Measurements from ENCODE around the gene OPCML. TPM values are rescaled to one million over a fixed set of nuclear protein-coding genes. Genes with fewer than 3 reads are reported as not detected.

The OPCML gene
- polyA plus RNA-seq, 3 donors = not detected

GRCh38 chr11:133339495-133340140 lies 192.7 kb downstream of the OPCML start:
- intact Hi-C loops (cut with micrococcal nuclease) = no loop called here
- no peaks in the 10 kb centered on the region for H4K20me1 ChIP-seq (ENCODE audit: insufficient read depth, low read length)
- H2AFZ ChIP-seq (ENCODE audit: insufficient read depth, low read depth, low read length, poor library complexity, severe bottlenecking) = no peak overlapping the region
- H3K4me1 Mint-ChIP-seq = no peaks in the 10 kb centered on the region
- H3K36me3 Mint-ChIP-seq = no peaks in the 10 kb centered on the region
- DNase-seq = no peak
- H3K4me3 ChIP-seq (replicated peaks in 1 of 3; ENCODE audit: low read depth in 2 of 3, low read length in 3 of 3) = no peak overlapping the region
- no peaks in the 10 kb centered on the region for H3K36me3 ChIP-seq (replicated peaks in 1 of 2; ENCODE audit: control insufficient read depth in 1 of 2, insufficient read depth in 2 of 2, low read length in 2 of 2)
- WGBS (ENCODE audit: insufficient coverage) = 75% methylated on average over 5 of the region's 5 CpGs
- peak overlapping the region in 1 of 7 donors; percentile 16 for H3K27ac Mint-ChIP-seq
- H3K4me3 Mint-ChIP-seq = no peak overlapping the region
- H3K79me2 ChIP-seq (ENCODE audit: insufficient read depth, low read length) = no peaks in the 10 kb centered on the region
- TF ChIP-seq, protein P1, sequence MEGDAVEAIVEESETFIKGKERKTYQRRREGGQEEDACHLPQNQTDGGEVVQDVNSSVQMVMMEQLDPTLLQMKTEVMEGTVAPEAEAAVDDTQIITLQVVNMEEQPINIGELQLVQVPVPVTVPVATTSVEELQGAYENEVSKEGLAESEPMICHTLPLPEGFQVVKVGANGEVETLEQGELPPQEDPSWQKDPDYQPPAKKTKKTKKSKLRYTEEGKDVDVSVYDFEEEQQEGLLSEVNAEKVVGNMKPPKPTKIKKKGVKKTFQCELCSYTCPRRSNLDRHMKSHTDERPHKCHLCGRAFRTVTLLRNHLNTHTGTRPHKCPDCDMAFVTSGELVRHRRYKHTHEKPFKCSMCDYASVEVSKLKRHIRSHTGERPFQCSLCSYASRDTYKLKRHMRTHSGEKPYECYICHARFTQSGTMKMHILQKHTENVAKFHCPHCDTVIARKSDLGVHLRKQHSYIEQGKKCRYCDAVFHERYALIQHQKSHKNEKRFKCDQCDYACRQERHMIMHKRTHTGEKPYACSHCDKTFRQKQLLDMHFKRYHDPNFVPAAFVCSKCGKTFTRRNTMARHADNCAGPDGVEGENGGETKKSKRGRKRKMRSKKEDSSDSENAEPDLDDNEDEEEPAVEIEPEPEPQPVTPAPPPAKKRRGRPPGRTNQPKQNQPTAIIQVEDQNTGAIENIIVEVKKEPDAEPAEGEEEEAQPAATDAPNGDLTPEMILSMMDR (IDR thresholded peaks at IDR 0.05) = no peak
- H3K9ac ChIP-seq (ENCODE audit: insufficient read depth, low read length, poor library complexity, severe bottlenecking) = no peak overlapping the region
- peaks cover 0 to 5% (median 3%) of the 10 kb centered on the region in 7 donors for H3K9me3 Mint-ChIP-seq
- H3K27ac ChIP-seq (ENCODE audit: low read depth in 1 of 2, low read length in 2 of 2) = no peak overlapping the region
- no peaks in the 10 kb centered on the region for H3K27me3 ChIP-seq (ENCODE audit: control insufficient read depth in 2 of 2, insufficient read depth in 2 of 2, low read length in 2 of 2)
- H3K9me3 ChIP-seq (replicated peaks in 1 of 2; ENCODE audit: control insufficient read depth in 1 of 2, insufficient read depth in 1 of 2, low read length in 2 of 2) = no peaks in the 10 kb centered on the region
- H3K4me1 ChIP-seq (ENCODE audit: control insufficient read depth in 1 of 2, insufficient read depth in 2 of 2, low read length in 2 of 2) = no peaks in the 10 kb centered on the region
- no peaks in the 10 kb centered on the region for H3K27me3 Mint-ChIP-seq (ENCODE audit: low read depth in 3 of 3)
- no peak overlapping the region for H3K4me2 ChIP-seq (replicated peaks; ENCODE audit: extremely low read depth, low read length, poor library complexity, severe bottlenecking)

DNA sequence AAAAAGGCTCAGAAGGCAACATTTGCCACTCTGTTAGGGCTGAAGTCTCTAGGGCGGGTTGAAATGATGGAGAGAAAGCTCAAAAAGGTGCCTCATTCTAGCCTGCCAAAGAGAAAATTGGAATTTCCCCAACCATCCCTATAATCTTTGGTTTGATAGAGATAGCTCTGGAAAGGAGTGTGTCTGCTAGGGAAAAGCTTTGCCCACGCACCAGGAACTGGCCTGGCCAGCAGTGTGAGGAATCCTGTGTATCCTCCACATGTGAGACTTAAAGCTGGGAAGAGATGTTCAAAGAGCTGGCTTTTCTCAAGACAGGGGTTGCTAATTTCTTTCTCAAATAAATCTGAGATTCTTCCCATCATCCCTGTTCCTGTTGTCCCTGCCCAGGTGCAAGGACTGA lies 193.7 kb downstream of the OPCML start:
- Mint-ChIP-seq H3K4me3 (no peak overlapping the region), H3K36me3 (no peaks in the 10 kb centered on the region), H3K4me1 (no peaks in the 10 kb centered on the region), H3K9me3 (peaks cover 0 to 6% (median 5%) of the 10 kb centered on the region in 7 donors), H3K27me3 (ENCODE audit: low read depth in 3 of 3) (no peaks in the 10 kb centered on the region), H3K27ac (no peak overlapping the region)
- no peaks in the 10 kb centered on the region for H3K9me3 ChIP-seq (replicated peaks in 1 of 2; ENCODE audit: control insufficient read depth in 1 of 2, insufficient read depth in 1 of 2, low read length in 2 of 2)
- no peaks in the 10 kb centered on the region for H4K20me1 ChIP-seq (ENCODE audit: insufficient read depth, low read length)
- no peak overlapping the region for H3K27ac ChIP-seq (ENCODE audit: low read depth in 1 of 2, low read length in 2 of 2)
- H3K4me2 ChIP-seq (replicated peaks; ENCODE audit: extremely low read depth, low read length, poor library complexity, severe bottlenecking) = no peak overlapping the region
- TF ChIP-seq, protein P1 (IDR thresholded peaks at IDR 0.05) = no peak
- no CpG with 5 or more reads among the region's 2 CpGs for WGBS (ENCODE audit: insufficient coverage)
- intact Hi-C loops (cut with micrococcal nuclease) = no loop called here
- no peak overlapping the region for H2AFZ ChIP-seq (ENCODE audit: insufficient read depth, low read depth, low read length, poor library complexity, severe bottlenecking)
- no peak for DNase-seq
- H3K4me1 ChIP-seq (ENCODE audit: control insufficient read depth in 1 of 2, insufficient read depth in 2 of 2, low read length in 2 of 2) = no peaks in the 10 kb centered on the region
- H3K36me3 ChIP-seq (replicated peaks in 1 of 2; ENCODE audit: control insufficient read depth in 1 of 2, insufficient read depth in 2 of 2, low read length in 2 of 2) = no peaks in the 10 kb centered on the region
- no peak overlapping the region for H3K4me3 ChIP-seq (replicated peaks in 1 of 3; ENCODE audit: low read depth in 2 of 3, low read length in 3 of 3)
- H3K27me3 ChIP-seq (ENCODE audit: control insufficient read depth in 2 of 2, insufficient read depth in 2 of 2, low read length in 2 of 2) = no peaks in the 10 kb centered on the region
- H3K79me2 ChIP-seq (ENCODE audit: insufficient read depth, low read length) = no peaks in the 10 kb centered on the region
- H3K9ac ChIP-seq (ENCODE audit: insufficient read depth, low read length, poor library complexity, severe bottlenecking) = no peak overlapping the region
